DND-41 (cell line): ENCODE results near the gene SNTA1.
"Not testable (repeated sequence)": the region's sequence is repeated elsewhere in the genome, so short reads cannot be mapped to it uniquely, and the experiment has no call there.

Experiments used
- ATAC-seq: fragments of 200-7000 bp; cut with Tn5 transposase; 3 replicates; pipeline ENCODE4 v1.9.1; 2021; ENCODE audit warnings: low read depth; ENCODE audit not compliant: insufficient read depth
- DNase-seq: peaks from one replicate; pipeline ENCODE4 v3.0.0-alpha.2; 2020
- H2AFZ ChIP-seq: 2 replicates; pipeline ENCODE4 v1.6.0; 2012; ENCODE audit warnings: low read depth, low read length
- H3K27ac ChIP-seq: 2 replicates; pipeline ENCODE4 v1.5.1; 2012; ENCODE audit warnings: low read length, inconsistent platforms
- H3K27me3 ChIP-seq: fragments of 200-600 bp; sonication (generic); 2 replicates; pipeline ENCODE4 v1.6.0; 2012; ENCODE audit warnings: low read length, mild to moderate bottlenecking, inconsistent platforms; ENCODE audit not compliant: insufficient read depth, poor library complexity
- H3K36me3 ChIP-seq: 2 replicates; pipeline ENCODE4 v1.5.1; 2012; ENCODE audit warnings: low read length, inconsistent platforms; ENCODE audit not compliant: insufficient read depth
- H3K4me1 ChIP-seq: 2 replicates; pipeline ENCODE4 v1.5.1; 2012; ENCODE audit warnings: mild to moderate bottlenecking, low read length; ENCODE audit not compliant: insufficient read depth
- H3K4me2 ChIP-seq: 2 replicates; pipeline ENCODE4 v1.6.0; 2012; ENCODE audit warnings: mild to moderate bottlenecking, moderate library complexity, low read length, inconsistent platforms; ENCODE audit not compliant: insufficient read depth
- H3K4me3 ChIP-seq, 2 experiments: fragments of 200-600 bp in 1 of 2; shearing (Covaris generic) in 1 of 2; 2 replicates each; pipeline ENCODE4 v1.5.1; 2012 to 2016; ENCODE audit warnings: inconsistent platforms in 2 of 2, low read length in 2 of 2, mild to moderate bottlenecking in 2 of 2, low read depth in 1 of 2, moderate library complexity in 1 of 2
- H3K79me2 ChIP-seq: 2 replicates; pipeline ENCODE4 v1.6.0; 2012; ENCODE audit warnings: low read length, inconsistent platforms; ENCODE audit not compliant: insufficient read depth
- H3K9ac ChIP-seq: 2 replicates; pipeline ENCODE4 v1.6.0; 2012; ENCODE audit warnings: low read depth, mild to moderate bottlenecking, inconsistent platforms, low read length, moderate library complexity
- H3K9me3 ChIP-seq: 2 replicates; pipeline ENCODE4 v1.5.1; 2012; ENCODE audit warnings: low read length, moderate library complexity, mild to moderate bottlenecking, inconsistent platforms; ENCODE audit not compliant: insufficient read depth, severe bottlenecking
- H4K20me1 ChIP-seq: 2 replicates; pipeline ENCODE4 v1.6.0; 2012; ENCODE audit warnings: low read length; ENCODE audit not compliant: insufficient read depth
- CTCF ChIP-seq: IDR thresholded peaks from 2 replicates; pipeline ENCODE4 v1.5.1; 2012; ENCODE audit warnings: borderline replicate concordance, low read length, moderate library complexity, mild to moderate bottlenecking; ENCODE audit not compliant: poor library complexity, severe bottlenecking; ENCODE audit errors: extremely low read depth
- EZH2 ChIP-seq: IDR thresholded peaks from 3 replicates; pipeline ENCODE4 v1.6.1; 2012; ENCODE audit warnings: borderline replicate concordance, low read depth, mild to moderate bottlenecking, moderate library complexity, low read length, inconsistent platforms; ENCODE audit not compliant: severe bottlenecking

The SNTA1 gene

DNA sequence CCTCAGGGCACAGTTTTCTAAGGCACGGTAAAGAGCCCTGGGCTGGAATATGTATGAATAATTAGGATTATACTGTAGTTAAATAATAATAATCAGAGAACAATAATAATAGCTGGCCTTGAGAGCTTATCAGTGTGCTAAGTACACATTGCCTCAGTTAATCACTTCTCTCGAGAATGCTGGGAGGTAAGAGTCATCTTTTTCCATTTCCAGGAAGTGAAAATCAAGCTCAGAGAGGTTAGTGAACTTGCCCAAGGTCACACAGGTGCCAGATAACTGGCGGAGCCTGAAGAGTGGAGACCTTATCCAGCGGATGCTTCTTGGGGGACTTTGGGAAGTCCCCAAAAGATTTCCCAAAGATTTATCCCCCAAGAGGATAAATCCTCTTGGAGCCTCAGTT is 26.9 kb upstream of the SNTA1 start:
- Histone ChIP-seq H3K4me1 (no peaks in the 10 kb centered on the region), H3K27ac (no peak overlapping the region), H3K27me3 (no peaks in the 10 kb centered on the region), H3K9ac (no peak overlapping the region), H3K4me2 (no peak overlapping the region), H3K36me3 (no peaks in the 10 kb centered on the region), H3K4me3 (no peak overlapping the region), H4K20me1 (no peaks in the 10 kb centered on the region; the same call in 1 of the 2 replicates), H3K9me3 (no peaks in the 10 kb centered on the region), H2AFZ (no peak overlapping the region), H3K79me2 (no peaks in the 10 kb centered on the region)
- TF ChIP-seq EZH2, result no peak
- TF ChIP-seq CTCF, result no peak
- no peak for DNase-seq
- ATAC-seq, result no peak

DNA sequence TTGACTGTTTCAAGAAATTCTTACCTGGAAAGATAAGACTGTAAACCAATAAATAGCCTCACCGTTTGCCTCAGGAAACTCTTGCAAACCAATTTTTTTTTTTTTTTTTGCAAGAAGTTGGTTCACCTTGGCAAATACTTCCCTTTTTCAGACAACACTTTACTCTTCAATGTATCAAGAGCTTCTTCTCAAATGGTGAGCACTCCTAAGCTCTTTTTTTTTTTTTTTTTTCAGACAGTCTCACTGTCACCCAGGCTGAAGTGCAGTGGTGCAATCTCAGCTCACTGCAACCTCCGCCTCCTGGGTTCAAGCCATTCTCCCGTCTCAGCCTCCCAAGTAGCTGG is 22.7 kb upstream of the SNTA1 start:
- H3K9ac ChIP-seq, result no peak overlapping the region
- no peak for ATAC-seq
- no peak overlapping the region for H3K27ac ChIP-seq
- H3K4me3 ChIP-seq, result no peak overlapping the region
- H3K79me2 ChIP-seq, result no peaks in the 10 kb centered on the region
- H3K4me2 ChIP-seq, result no peak overlapping the region
- H4K20me1 ChIP-seq, result no peaks in the 10 kb centered on the region; the same call in 1 of the 2 replicates
- H3K36me3 ChIP-seq, result no peaks in the 10 kb centered on the region
- no peaks in the 10 kb centered on the region for H3K9me3 ChIP-seq
- no peak for TF ChIP-seq CTCF
- TF ChIP-seq EZH2, result no peak
- H3K27me3 ChIP-seq, result no peaks in the 10 kb centered on the region
- no peak for DNase-seq
- no peak overlapping the region for H2AFZ ChIP-seq
- no peaks in the 10 kb centered on the region for H3K4me1 ChIP-seq

DNA sequence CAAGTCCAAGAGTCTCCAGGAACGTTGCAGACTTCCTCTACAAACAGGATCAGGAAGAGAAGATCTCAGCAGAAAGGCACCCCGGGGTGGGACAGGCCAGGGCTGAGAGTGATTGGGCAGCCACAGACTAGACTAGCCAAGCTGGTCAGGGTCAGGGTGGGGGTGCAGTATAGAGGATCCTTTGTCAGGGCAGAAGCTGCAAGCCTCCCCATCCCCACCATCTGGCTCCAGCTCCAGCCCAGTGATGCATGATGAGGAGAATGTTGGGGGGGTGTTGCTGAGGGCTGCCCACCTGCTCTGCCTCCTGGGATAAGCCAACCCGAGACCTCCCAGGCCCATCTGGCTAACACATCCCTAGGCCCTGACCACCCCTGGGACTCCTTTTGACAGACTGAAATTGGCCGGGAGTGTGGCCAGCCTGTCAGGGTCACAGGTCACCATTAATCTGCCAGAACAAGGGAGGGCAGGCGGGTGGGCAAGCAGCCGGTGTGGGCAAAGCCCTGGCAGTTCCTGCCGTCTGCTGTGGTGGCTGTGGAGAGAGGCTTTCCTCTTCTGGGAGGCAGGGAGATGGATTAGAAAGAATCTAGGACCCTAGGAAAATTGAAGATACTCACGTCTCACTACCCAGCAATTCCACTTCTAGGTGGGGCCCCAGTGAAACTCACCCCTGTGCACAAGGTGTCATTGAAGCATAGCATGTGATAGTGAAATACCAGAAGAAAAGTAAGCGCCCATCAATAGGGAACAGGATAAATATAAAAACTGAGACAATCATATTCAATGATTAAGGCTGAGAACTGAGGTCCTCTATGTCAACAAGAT is 22.1 kb upstream of the SNTA1 start:
- Histone ChIP-seq H3K27me3 (no peaks in the 10 kb centered on the region), H3K27ac (no peak overlapping the region), H3K4me3 (no peak overlapping the region), H3K9ac (no peak overlapping the region), H3K4me1 (no peaks in the 10 kb centered on the region), H3K4me2 (no peak overlapping the region), H4K20me1 (no peaks in the 10 kb centered on the region; the same call in 1 of the 2 replicates), H3K9me3 (no peaks in the 10 kb centered on the region), H3K36me3 (no peaks in the 10 kb centered on the region), H3K79me2 (no peaks in the 10 kb centered on the region), H2AFZ (no peak overlapping the region)
- no peak for ATAC-seq
- DNase-seq, result no peak
- no peak for TF ChIP-seq EZH2
- no peak for TF ChIP-seq CTCF

- H3K4me1 ChIP-seq, ATAC-seq, H3K9me3 ChIP-seq, H3K4me3 ChIP-seq, H2AFZ ChIP-seq, H3K79me2 ChIP-seq, DNase-seq, H3K9ac ChIP-seq, H4K20me1 ChIP-seq, H3K27me3 ChIP-seq, H3K27ac ChIP-seq, H3K4me2 ChIP-seq, H3K36me3 ChIP-seq: not testable (repeated sequence)
Observed at GRCh38 chr20:33464759-33465158, 21.2 kb upstream of the SNTA1 start.
